ENCODE measurements around the gene TBX4.
"Not testable (repeated sequence)": the region's sequence is repeated elsewhere in the genome, so short reads cannot be mapped to it uniquely, and the experiment has no call there.

Gene TBX4

GRCh38 chr17:61484174-61484573 lies 32.0 kb downstream of the TBX4 start:
- DNase-seq (no peak), ATAC-seq (no peak)
- Mint-ChIP-seq H3K4me3 (no peak overlapping the region), H3K27ac (no peak overlapping the region), H3K9me3 (no peaks in the 10 kb centered on the region), H3K4me1 (no peaks in the 10 kb centered on the region), H3K36me3 (ENCODE audit: low read depth) (no peaks in the 10 kb centered on the region), H3K27me3 (no peaks in the 10 kb centered on the region)

GRCh38 chr17:61485067-61485775 lies 33.0 kb downstream of the TBX4 start:
- no peak overlapping the region for H3K4me3 Mint-ChIP-seq
- no peak for DNase-seq
- H3K27ac Mint-ChIP-seq: no peak overlapping the region
- no peaks in the 10 kb centered on the region for H3K36me3 Mint-ChIP-seq (ENCODE audit: low read depth)
- H3K9me3 Mint-ChIP-seq: no peaks in the 10 kb centered on the region
- no peaks in the 10 kb centered on the region for H3K27me3 Mint-ChIP-seq
- H3K4me1 Mint-ChIP-seq: no peaks in the 10 kb centered on the region
- no peak for ATAC-seq

GRCh38 chr17:61486135-61487120 lies 34.2 kb downstream of the TBX4 start:
- H3K4me1 Mint-ChIP-seq: no peaks in the 10 kb centered on the region
- H3K27ac Mint-ChIP-seq: no peak overlapping the region
- ATAC-seq (no peak), DNase-seq (no peak)
- no peaks in the 10 kb centered on the region for H3K36me3 Mint-ChIP-seq (ENCODE audit: low read depth)
- no peaks in the 10 kb centered on the region for H3K9me3 Mint-ChIP-seq
- H3K27me3 Mint-ChIP-seq: no peaks in the 10 kb centered on the region
- no peak overlapping the region for H3K4me3 Mint-ChIP-seq

- Mint-ChIP-seq H3K9me3 (no peaks in the 10 kb centered on the region), H3K27ac (no peak overlapping the region), H3K27me3 (no peaks in the 10 kb centered on the region), H3K36me3 (ENCODE audit: low read depth) (no peaks in the 10 kb centered on the region), H3K4me1 (no peaks in the 10 kb centered on the region), H3K4me3 (no peak overlapping the region)
- ATAC-seq: no peak
- DNase-seq: no peak
Observed at GRCh38 chr17:61487161-61487988, 35.2 kb downstream of the TBX4 start.

GRCh38 chr17:61487989-61488595 lies 35.9 kb downstream of the TBX4 start:
- H3K9me3 Mint-ChIP-seq: no peaks in the 10 kb centered on the region
- no peak overlapping the region for H3K4me3 Mint-ChIP-seq
- H3K27ac Mint-ChIP-seq: no peak overlapping the region
- ATAC-seq (no peak), DNase-seq (no peak)
- H3K27me3 Mint-ChIP-seq: no peaks in the 10 kb centered on the region
- no peaks in the 10 kb centered on the region for H3K36me3 Mint-ChIP-seq (ENCODE audit: low read depth)
- no peaks in the 10 kb centered on the region for H3K4me1 Mint-ChIP-seq

GRCh38 chr17:61488878-61489718 lies 36.9 kb downstream of the TBX4 start:
- H3K4me3 Mint-ChIP-seq: no peak overlapping the region
- no peaks in the 10 kb centered on the region for H3K36me3 Mint-ChIP-seq (ENCODE audit: low read depth)
- DNase-seq: no peak
- H3K27ac Mint-ChIP-seq: no peak overlapping the region
- no peaks in the 10 kb centered on the region for H3K27me3 Mint-ChIP-seq
- H3K9me3 Mint-ChIP-seq: no peaks in the 10 kb centered on the region
- ATAC-seq: no peak
- H3K4me1 Mint-ChIP-seq: no peaks in the 10 kb centered on the region

DNA sequence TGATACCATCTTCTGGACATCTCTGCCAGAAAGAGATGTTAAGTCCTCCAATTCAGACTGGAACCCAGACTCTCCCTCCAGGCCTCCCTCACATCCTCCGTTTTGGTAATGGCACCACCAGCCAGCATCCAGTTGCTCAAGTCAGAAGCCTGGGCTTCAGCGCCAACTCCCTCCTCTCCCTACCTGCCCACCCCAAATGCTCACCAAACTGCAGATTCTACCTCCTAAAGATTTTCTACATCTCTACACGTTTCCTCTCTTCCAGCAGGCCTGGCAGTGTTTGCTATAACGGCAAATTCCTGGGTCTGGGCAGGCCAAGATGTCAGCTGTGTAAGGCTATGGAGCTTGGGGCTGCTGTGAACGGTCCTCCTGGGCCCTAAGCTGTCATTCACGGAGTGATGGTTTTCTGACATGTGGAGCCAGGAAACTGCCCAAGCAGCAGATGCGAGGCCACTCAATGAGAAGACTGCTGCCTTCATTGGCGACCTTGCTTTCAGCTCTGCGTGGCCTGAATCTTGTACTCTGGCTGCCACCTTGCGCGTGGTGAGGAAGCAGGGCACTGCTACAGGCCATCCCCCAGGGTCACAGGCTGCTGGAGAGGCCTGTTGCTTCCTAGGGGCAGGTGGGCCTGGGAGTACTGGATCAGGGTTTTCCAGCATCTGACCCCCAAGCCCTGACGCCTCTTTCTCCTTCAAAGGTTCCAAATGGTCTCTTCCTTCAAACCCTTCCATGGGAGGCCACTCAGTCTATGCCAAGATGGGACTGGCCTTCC lies 37.7 kb downstream of the TBX4 start:
- Mint-ChIP-seq H3K9me3 (no peaks in the 10 kb centered on the region), H3K4me3 (no peak overlapping the region), H3K4me1 (no peaks in the 10 kb centered on the region), H3K27ac (no peak overlapping the region), H3K36me3 (ENCODE audit: low read depth) (no peaks in the 10 kb centered on the region), H3K27me3 (no peaks in the 10 kb centered on the region)
- ATAC-seq: no peak
- no peak for DNase-seq

DNA sequence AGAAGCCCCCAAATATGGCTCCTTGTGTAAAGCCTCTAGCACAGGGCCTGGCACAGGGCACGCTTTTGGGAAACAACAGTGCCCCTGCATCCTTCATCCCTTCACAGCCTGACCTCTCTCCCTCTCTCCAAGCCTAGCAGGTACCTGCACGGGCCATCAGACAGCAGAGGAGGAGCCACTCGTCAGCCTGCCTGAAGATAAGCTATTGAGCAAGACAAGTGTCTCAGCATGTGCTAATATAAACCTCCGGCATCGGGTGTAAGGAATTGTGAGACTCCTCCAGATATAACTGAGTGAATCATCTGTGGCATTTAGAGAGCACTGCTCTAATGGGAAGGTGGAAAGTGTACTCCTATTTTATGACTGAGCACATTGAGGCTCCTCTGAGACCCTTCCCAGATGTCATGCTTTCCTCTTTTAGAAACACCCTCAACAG lies 38.3 kb downstream of the TBX4 start:
- no peaks in the 10 kb centered on the region for H3K36me3 Mint-ChIP-seq (ENCODE audit: low read depth)
- no peak overlapping the region for H3K27ac Mint-ChIP-seq
- H3K9me3 Mint-ChIP-seq: no peaks in the 10 kb centered on the region
- peaks cover 2% of the 10 kb centered on the region for H3K27me3 Mint-ChIP-seq
- DNase-seq (no peak), ATAC-seq (no peak)
- H3K4me1 Mint-ChIP-seq: no peaks in the 10 kb centered on the region
- no peak overlapping the region for H3K4me3 Mint-ChIP-seq

GRCh38 chr17:61491981-61492380 lies 39.8 kb downstream of the TBX4 start:
- Mint-ChIP-seq H3K27me3 (peaks cover 2% of the 10 kb centered on the region), H3K9me3 (no peaks in the 10 kb centered on the region), H3K4me3 (no peak overlapping the region), H3K36me3 (ENCODE audit: low read depth) (no peaks in the 10 kb centered on the region), H3K27ac (no peak overlapping the region), H3K4me1 (no peaks in the 10 kb centered on the region)
- no peak for DNase-seq
- ATAC-seq: no peak

DNA sequence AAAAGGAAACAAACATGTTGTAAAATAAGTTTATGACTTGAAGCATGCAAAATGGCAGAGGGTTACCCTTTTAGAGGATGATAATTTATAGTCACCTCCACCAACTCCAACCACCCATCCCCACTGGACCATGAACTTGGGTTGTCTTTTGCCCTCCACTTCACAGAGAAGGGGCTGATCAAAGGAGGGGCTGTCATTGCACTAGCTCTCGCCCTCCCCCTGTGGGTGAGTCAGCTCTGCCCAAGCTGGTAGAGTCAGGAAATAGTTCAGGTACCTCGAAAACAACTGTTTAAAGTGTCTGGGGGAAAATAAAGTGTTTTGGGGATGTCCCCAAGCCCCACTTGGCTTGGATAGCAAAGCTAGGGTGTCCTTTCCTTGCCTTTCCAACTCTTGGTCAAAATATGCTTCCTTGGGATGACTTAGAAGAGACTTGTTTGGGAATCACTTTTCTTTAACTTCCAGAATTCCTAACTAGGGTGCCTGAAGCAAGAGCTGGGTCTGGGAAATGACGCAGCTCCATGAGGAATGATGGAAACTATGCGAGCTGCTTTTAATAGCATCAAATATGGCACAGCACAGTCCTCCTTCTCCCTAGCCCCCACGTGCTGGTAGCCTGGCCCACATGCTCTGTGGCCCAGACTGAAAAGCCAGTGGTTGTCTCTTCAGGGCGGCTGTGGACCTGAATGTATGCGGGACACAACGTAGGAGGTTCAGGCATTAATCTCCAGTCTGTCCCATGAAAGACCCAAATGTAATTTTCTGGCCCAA lies 40.7 kb downstream of the TBX4 start:
- ATAC-seq: no peak
- no peaks in the 10 kb centered on the region for H3K4me1 Mint-ChIP-seq
- no peaks in the 10 kb centered on the region for H3K9me3 Mint-ChIP-seq
- peaks cover 2% of the 10 kb centered on the region for H3K27me3 Mint-ChIP-seq
- no peak overlapping the region for H3K27ac Mint-ChIP-seq
- no peak overlapping the region for H3K4me3 Mint-ChIP-seq
- no peak for DNase-seq
- H3K36me3 Mint-ChIP-seq (ENCODE audit: low read depth): no peaks in the 10 kb centered on the region

GRCh38 chr17:61493830-61494324 lies 41.7 kb downstream of the TBX4 start:
- H3K36me3 Mint-ChIP-seq (ENCODE audit: low read depth); H3K4me3 Mint-ChIP-seq; DNase-seq; H3K27me3 Mint-ChIP-seq; ATAC-seq; H3K9me3 Mint-ChIP-seq; H3K27ac Mint-ChIP-seq; H3K4me1 Mint-ChIP-seq: not testable (repeated sequence)
